Astrocyte (in vitro differentiated cells and primary cell): Measurements from ENCODE around the gene PTPRB. TPM values are rescaled to one million over a fixed set of nuclear protein-coding genes. Genes with fewer than 3 reads are reported as not detected.

Experiments used
- DNase-seq: peaks from one replicate; pipeline ENCODE4 v3.0.0-alpha.2; 2010; ENCODE audit warnings: low read depth
- FAIRE-seq: peaks from 2 replicates; lab custom pipeline; 2011; peaks lifted over from hg19 to GRCh38; lab: Jason Lieb, UNC
- H2AFZ ChIP-seq: 2 replicates; pipeline ENCODE4 v1.6.0; 2012; ENCODE audit warnings: low read depth, low read length, inconsistent platforms
- H3K27ac ChIP-seq: 2 replicates; pipeline ENCODE4 v1.5.1; 2011; ENCODE audit warnings: low read depth, low read length, inconsistent platforms
- H3K27me3 ChIP-seq: 2 replicates; pipeline ENCODE4 v1.6.0; 2011; ENCODE audit warnings: low read length, inconsistent platforms; ENCODE audit not compliant: insufficient read depth
- H3K36me3 ChIP-seq: 2 replicates; pipeline ENCODE4 v1.5.1; 2011; ENCODE audit warnings: low read length, inconsistent platforms; ENCODE audit not compliant: insufficient read depth
- H3K4me1 ChIP-seq: 2 replicates; pipeline ENCODE4 v1.5.1; 2011; ENCODE audit warnings: low read length, inconsistent platforms; ENCODE audit not compliant: insufficient read depth
- H3K4me2 ChIP-seq: 2 replicates; pipeline ENCODE4 v1.6.0; 2012; ENCODE audit warnings: low read length, inconsistent platforms
- H3K4me3 ChIP-seq: 2 replicates; pipeline ENCODE4 v1.5.1; 2011; ENCODE audit warnings: low read depth, mild to moderate bottlenecking, low read length, inconsistent platforms; ENCODE audit not compliant: insufficient read depth
- H3K79me2 ChIP-seq: 2 replicates; pipeline ENCODE4 v1.6.0; 2012; ENCODE audit warnings: mild to moderate bottlenecking, low read length, inconsistent platforms; ENCODE audit not compliant: insufficient read depth
- H3K9ac ChIP-seq: 2 replicates; pipeline ENCODE4 v1.6.0; 2012; ENCODE audit warnings: mild to moderate bottlenecking, low read length, inconsistent platforms
- H3K9me3 ChIP-seq: 2 replicates; pipeline ENCODE4 v1.5.1; 2012; ENCODE audit warnings: low read depth, mild to moderate bottlenecking, low read length, inconsistent platforms; ENCODE audit not compliant: insufficient read depth
- H4K20me1 ChIP-seq: 2 replicates; pipeline ENCODE4 v1.6.0; 2012; ENCODE audit warnings: low read length, inconsistent platforms; ENCODE audit not compliant: insufficient read depth
- H3K27ac Mint-ChIP-seq: one replicate; pipeline ENCODE4 v1.8.0; 2021; ENCODE audit warnings: mild to moderate bottlenecking, mixed read lengths; ENCODE audit not compliant: unreplicated experiment
- H3K27me3 Mint-ChIP-seq: one replicate; pipeline ENCODE4 v1.8.0; 2021; ENCODE audit warnings: low read depth, mixed read lengths; ENCODE audit not compliant: unreplicated experiment
- H3K36me3 Mint-ChIP-seq: one replicate; pipeline ENCODE4 v1.8.0; 2021; ENCODE audit warnings: low read depth, mixed read lengths; ENCODE audit not compliant: unreplicated experiment
- H3K4me1 Mint-ChIP-seq: one replicate; pipeline ENCODE4 v1.8.0; 2021; ENCODE audit warnings: low read depth, mixed read lengths; ENCODE audit not compliant: unreplicated experiment
- H3K4me3 Mint-ChIP-seq: one replicate; pipeline ENCODE4 v1.8.0; 2021; ENCODE audit warnings: mild to moderate bottlenecking, moderate library complexity, mixed read lengths; ENCODE audit not compliant: unreplicated experiment
- H3K9me3 Mint-ChIP-seq: one replicate; pipeline ENCODE4 v1.8.0; 2021; ENCODE audit warnings: mild to moderate bottlenecking, mixed read lengths; ENCODE audit not compliant: unreplicated experiment
- CTCF ChIP-seq: IDR thresholded peaks from 2 replicates; pipeline ENCODE4 v1.5.1; 2011; ENCODE audit warnings: low read depth, mild to moderate bottlenecking, inconsistent platforms, low read length, moderate library complexity; ENCODE audit not compliant: insufficient read depth
- EZH2 ChIP-seq: IDR thresholded peaks from 2 replicates; pipeline ENCODE4 v1.6.1; 2012; ENCODE audit warnings: mild to moderate bottlenecking, low read length, inconsistent platforms; ENCODE audit not compliant: insufficient read depth
- total RNA-seq: library from RNA; stranded (reverse); gene quantifications from 2 replicates; pipeline ENCODE4 v1.2.1, GENCODE V29; 2021

Gene PTPRB
- total RNA-seq, 1 donor from 2014 or later: 2.5 TPM

DNA sequence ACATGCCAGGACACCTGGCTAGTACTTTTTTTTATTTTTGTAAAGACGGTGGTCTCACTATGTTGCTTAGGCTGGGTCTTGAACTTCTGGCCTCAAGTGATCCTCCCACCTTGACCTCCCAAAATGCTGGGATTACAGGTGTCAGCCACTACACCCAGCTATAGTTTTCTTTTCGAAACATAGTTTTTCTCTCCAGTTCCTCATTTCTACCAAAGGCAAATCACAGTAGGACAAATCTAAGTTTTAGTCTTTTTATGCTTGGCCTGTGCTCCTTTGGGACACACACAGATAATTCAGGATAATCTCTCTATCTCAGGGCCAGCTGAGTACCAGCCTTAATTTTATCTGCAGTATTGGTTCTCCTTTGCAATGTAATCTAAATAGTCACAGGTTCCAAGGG lies 170.5 kb downstream of the PTPRB start:
- H3K9me3 ChIP-seq: no peaks in the 10 kb centered on the region
- no peak overlapping the region for H3K4me3 ChIP-seq
- no peak overlapping the region for H3K27ac Mint-ChIP-seq
- no peaks in the 10 kb centered on the region for H3K27me3 Mint-ChIP-seq
- no peaks in the 10 kb centered on the region for H3K4me1 Mint-ChIP-seq
- peaks cover 2% of the 10 kb centered on the region for H3K36me3 Mint-ChIP-seq
- H3K4me2 ChIP-seq: no peak overlapping the region
- no peaks in the 10 kb centered on the region for H3K36me3 ChIP-seq
- peaks cover 13% of the 10 kb centered on the region for H3K9me3 Mint-ChIP-seq
- no peaks in the 10 kb centered on the region for H4K20me1 ChIP-seq
- H2AFZ ChIP-seq: no peak overlapping the region
- no peak overlapping the region for H3K27ac ChIP-seq
- H3K27me3 ChIP-seq: no peaks in the 10 kb centered on the region
- TF ChIP-seq EZH2 (no peak), CTCF (no peak)
- H3K79me2 ChIP-seq: no peaks in the 10 kb centered on the region
- FAIRE-seq: no peak
- no peak overlapping the region for H3K4me3 Mint-ChIP-seq
- H3K9ac ChIP-seq: no peak overlapping the region
- DNase-seq: no peak
- no peaks in the 10 kb centered on the region for H3K4me1 ChIP-seq
